ENCODE results near the gene BCL2L12. TPM values are rescaled to one million over a fixed set of nuclear protein-coding genes. Genes with fewer than 3 reads are reported as not detected.

The BCL2L12 gene
- total and polyA plus RNA-seq, 2 of the 13 experiments (the other 11 are each of a cell fraction or from before 2014, with no cell fraction given) = 26.8 to 40.8 TPM

DNA sequence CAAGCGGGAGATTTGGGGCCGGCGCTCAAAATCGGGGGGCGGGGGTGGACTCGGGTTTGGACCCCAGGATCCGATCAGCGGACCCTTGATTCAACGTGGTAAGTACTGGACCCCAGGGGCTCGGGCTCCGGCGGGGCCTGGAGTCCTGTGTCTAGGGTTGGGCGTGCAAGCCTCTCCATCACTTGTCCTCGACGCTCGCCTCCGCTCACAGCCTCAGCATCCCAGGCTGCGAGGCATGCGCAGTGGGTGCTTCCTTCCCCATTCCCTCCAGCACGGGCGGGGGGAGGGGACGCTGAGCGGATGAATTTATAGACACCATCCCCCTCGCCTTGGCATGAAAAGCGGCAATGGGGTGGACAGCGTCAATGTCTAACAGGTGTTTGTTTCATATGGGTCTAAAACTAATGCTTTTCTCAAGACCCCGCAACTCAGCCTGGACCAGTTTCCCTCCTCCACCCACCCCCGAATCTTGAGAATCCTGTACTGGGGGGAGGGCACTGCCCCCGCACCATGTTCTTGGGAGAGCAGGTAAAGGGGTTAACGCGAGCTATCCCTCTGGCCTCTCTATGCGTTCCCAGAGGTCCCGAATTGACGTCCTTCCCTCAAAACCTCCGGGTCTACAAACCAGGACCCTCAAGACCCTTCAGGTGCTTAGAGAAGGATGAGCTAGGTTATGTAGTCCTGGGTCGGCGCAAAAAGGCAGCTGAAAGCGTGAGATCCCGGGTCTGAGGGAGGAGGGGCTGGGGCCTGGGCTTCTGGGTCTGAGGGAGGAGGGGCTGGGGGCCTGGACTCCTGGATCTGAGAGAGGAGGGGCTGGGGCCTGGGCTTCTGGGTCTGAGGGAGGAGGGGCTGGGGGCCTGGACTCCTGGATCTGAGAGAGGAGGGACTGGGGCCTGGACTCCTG, 25.8 kb downstream of the BCL2L12 start:
- Histone ChIP-seq H2AFZ (ENCODE audit: low read length) (no peak overlapping the region), H3K79me2 (ENCODE audit: insufficient read depth, low read length) (no peaks in the 10 kb centered on the region), H3K27me3 (ENCODE audit: control insufficient read depth in 1 of 2, insufficient read depth in 2 of 2, low read length in 2 of 2) (no peaks in the 10 kb centered on the region), H3K9ac (ENCODE audit: insufficient read depth, low read depth, low read length) (no peak overlapping the region), H3K36me3 (replicated peaks in 1 of 2; ENCODE audit: control insufficient read depth in 1 of 2, insufficient read depth in 2 of 2, low read length in 2 of 2) (peaks cover 4 to 14% of the 10 kb centered on the region in 2 experiments; a peak in 4 of 5 replicates), H3K4me1 (ENCODE audit: insufficient read depth, low read length) (no peaks in the 10 kb centered on the region), H3K4me3 (replicated peaks in 1 of 3; ENCODE audit: insufficient read depth in 1 of 3, low read depth in 2 of 3, low read length in 3 of 3) (no peak overlapping the region), H4K20me1 (ENCODE audit: insufficient read depth, low read length) (no peaks in the 10 kb centered on the region), H3K9me3 (ENCODE audit: low read length) (no peaks in the 10 kb centered on the region), H3K27ac (ENCODE audit: extremely low read length, insufficient read depth, low read length) (no peak overlapping the region), H3K4me2 (ENCODE audit: low read depth, low read length) (no peak overlapping the region)
- ATAC-seq (no peak; the same call in 2 of the 3 replicates), DNase-seq (ENCODE audit: low spot score) (no peak), FAIRE-seq (no peak)
- TF ChIP-seq AGO1 (IDR thresholded peaks at IDR 0.05; ENCODE audit: low read depth, low read length, poor library complexity, severe bottlenecking) (peak; percentile 45), AGO2 (optimal IDR thresholded peaks at IDR 0.05; ENCODE audit: low read depth, low read length) (peak; percentile 79)
- TF ChIP-seq, protein P1, sequence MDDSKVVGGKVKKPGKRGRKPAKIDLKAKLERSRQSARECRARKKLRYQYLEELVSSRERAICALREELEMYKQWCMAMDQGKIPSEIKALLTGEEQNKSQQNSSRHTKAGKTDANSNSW (CRISPR knock-in tag; IDR thresholded peaks at IDR 0.05; ENCODE audit: borderline replicate concordance) = no peak
- ChIA-PET CTCF (ENCODE audit: low intra/inter-chr PET ratio, low total read pairs) (no interaction called here), POLR2A (no interaction called here)
- intact Hi-C loops (cut with micrococcal nuclease; ENCODE audit: unreplicated experiment) = no loop called here
- in situ Hi-C loops (cut with HindIII; ENCODE audit: extremely low pct_ligation_motif_present, low pct_unique_long_range_greater_than_20kb) = no loop called here
- BruUV-seq (replicated peaks) = no TSS peak
- WGBS (ENCODE audit: low lambda C conversion rate) = 80% methylated on average over 36 of the region's 39 CpGs

DNA sequence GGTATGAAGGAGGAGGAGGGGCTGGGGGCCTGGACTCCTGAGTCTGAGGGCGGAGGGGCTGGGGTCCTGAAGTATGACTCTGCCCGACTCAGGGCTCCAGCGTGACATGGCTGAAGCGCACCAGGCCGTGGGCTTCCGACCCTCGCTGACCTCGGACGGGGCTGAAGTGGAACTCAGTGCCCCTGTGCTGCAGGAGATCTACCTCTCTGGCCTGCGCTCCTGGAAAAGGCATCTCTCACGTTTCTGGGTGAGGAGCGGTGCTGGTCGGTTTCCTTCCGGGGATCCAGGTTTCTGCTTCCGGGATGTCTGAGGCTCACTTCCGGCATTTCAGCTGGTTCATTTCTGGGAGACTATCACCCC, 26.4 kb downstream of the BCL2L12 start:
- CTCF ChIA-PET (ENCODE audit: low intra/inter-chr PET ratio, low total read pairs) = no interaction called here
- H3K9me3 ChIP-seq (ENCODE audit: low read length) = no peaks in the 10 kb centered on the region
- intact Hi-C loops (cut with micrococcal nuclease; ENCODE audit: unreplicated experiment) (no loop called here), in situ Hi-C loops (cut with HindIII; ENCODE audit: extremely low pct_ligation_motif_present, low pct_unique_long_range_greater_than_20kb) (no loop called here)
- H2AFZ ChIP-seq (ENCODE audit: low read length) = no peak overlapping the region
- H3K4me2 ChIP-seq (ENCODE audit: low read depth, low read length) = no peak overlapping the region
- FAIRE-seq (no peak), ATAC-seq (peak; percentile 7), DNase-seq (ENCODE audit: low spot score) (no peak)
- no peak overlapping the region for H3K9ac ChIP-seq (ENCODE audit: insufficient read depth, low read depth, low read length)
- no peaks in the 10 kb centered on the region for H4K20me1 ChIP-seq (ENCODE audit: insufficient read depth, low read length)
- H3K27ac ChIP-seq (ENCODE audit: extremely low read length, insufficient read depth, low read length) = no peak overlapping the region
- peaks cover 4 to 10% of the 10 kb centered on the region in 2 experiments; a peak in 3 of 5 replicates for H3K36me3 ChIP-seq (replicated peaks in 1 of 2; ENCODE audit: control insufficient read depth in 1 of 2, insufficient read depth in 2 of 2, low read length in 2 of 2)
- POLR2A ChIA-PET = no interaction called here
- WGBS (ENCODE audit: low lambda C conversion rate) = 74% methylated on average over 5 of the region's 16 CpGs
- no peaks in the 10 kb centered on the region for H3K27me3 ChIP-seq (ENCODE audit: control insufficient read depth in 1 of 2, insufficient read depth in 2 of 2, low read length in 2 of 2)
- TF ChIP-seq NR2C2 (CRISPR knock-in tag; IDR thresholded peaks at IDR 0.05; ENCODE audit: borderline replicate concordance) (peak; percentile 47; the same call in 1 of the 2 replicates), GABPA (IDR thresholded peaks at IDR 0.05; ENCODE audit: low read depth, low read length) (peak; percentile 42), GABPA (CRISPR knock-in tag; IDR thresholded peaks at IDR 0.05; ENCODE audit: low read depth) (peak; percentile 49; the same call in 1 of the 2 replicates), FOXM1 (CRISPR knock-in tag; IDR thresholded peaks at IDR 0.05) (no peak), GABPB1 (CRISPR knock-in tag; IDR thresholded peaks at IDR 0.05) (peak; percentile 37; the same call in 1 of the 2 replicates)
- no peaks in the 10 kb centered on the region for H3K4me1 ChIP-seq (ENCODE audit: insufficient read depth, low read length)
- H3K79me2 ChIP-seq (ENCODE audit: insufficient read depth, low read length) = no peaks in the 10 kb centered on the region
- no TSS peak for BruUV-seq (replicated peaks)
- H3K4me3 ChIP-seq (replicated peaks in 1 of 3; ENCODE audit: insufficient read depth in 1 of 3, low read depth in 2 of 3, low read length in 3 of 3) = no peak overlapping the region

All from HepG2 (cell line).